K562 (cell line): ENCODE results near the gene ACHE. TPM values are rescaled to one million over a fixed set of nuclear protein-coding genes. Genes with fewer than 3 reads are reported as not detected.
A peak's percentile ranks its signal among the peaks of the same experiment; 100 is the strongest.

Experiments
- CSDE1 ChIP-seq, 2 experiments: fragments of 450-650 bp; IDR thresholded peaks; 2 replicates each; pipeline ENCODE4 v1.6.1; 2016; ENCODE audit warnings: mild to moderate bottlenecking in 1 of 2
- FIP1L1 ChIP-seq: fragments of 200-400 bp; formaldehyde crosslinking; IDR thresholded peaks from 2 replicates; pipeline ENCODE4 v1.6.1; 2018; ENCODE audit warnings: mild to moderate bottlenecking, low read depth, low read length; ENCODE audit not compliant: poor library complexity, severe bottlenecking
- GABPB2 ChIP-seq: fragments of 250-450 bp; sonication (Bioruptor Pico); conservative IDR thresholded peaks from 2 replicates; pipeline ENCODE4 v1.5.1; 2021; ENCODE audit warnings: mild to moderate bottlenecking
- GATAD2B ChIP-seq: fragments of 450-650 bp; IDR thresholded peaks from 2 replicates; pipeline ENCODE4 v1.6.1; 2017; ENCODE audit warnings: mild to moderate bottlenecking, borderline replicate concordance
- HDAC6 ChIP-seq: IDR thresholded peaks from 2 replicates; pipeline ENCODE4 v1.6.1; 2012; ENCODE audit warnings: low read depth, mild to moderate bottlenecking, control low read depth, inconsistent platforms, low read length, moderate library complexity
- NONO ChIP-seq, 2 experiments: fragments of 200-400 bp in 1 of 2; fragments of 450-650 bp in 1 of 2; formaldehyde crosslinking in 1 of 2; IDR thresholded peaks; 2 replicates each; pipeline ENCODE4 v1.6.1; 2017; ENCODE audit warnings: low read depth in 2 of 2, mild to moderate bottlenecking in 2 of 2, moderate library complexity in 2 of 2, low read length in 1 of 2
- PRPF4 ChIP-seq: fragments of 200-400 bp; formaldehyde crosslinking; IDR thresholded peaks from one replicate; pipeline ENCODE4 v1.6.1; 2017; ENCODE audit warnings: low read length, low read depth, mild to moderate bottlenecking; ENCODE audit not compliant: insufficient read depth, poor library complexity, severe bottlenecking
- PURB ChIP-seq: sonication (generic); formaldehyde crosslinking; IDR thresholded peaks from 2 replicates; pipeline ENCODE4 v1.9.0; 2021; ENCODE audit warnings: low read depth, mild to moderate bottlenecking, missing genetic modification reagents
- SIX5 ChIP-seq, 2 experiments: IDR thresholded peaks; 2 replicates each; pipeline ENCODE4 v1.6.1; 2011; ENCODE audit warnings: low read length in 2 of 2, borderline replicate concordance in 1 of 2, low read depth in 1 of 2, mild to moderate bottlenecking in 1 of 2, moderate library complexity in 1 of 2; ENCODE audit not compliant: insufficient read depth in 1 of 2
- STAT5A ChIP-seq: IDR thresholded peaks from 2 replicates; pipeline ENCODE4 v1.6.1; 2012; ENCODE audit warnings: low read length, inconsistent platforms, borderline replicate concordance
- TFE3 ChIP-seq: fragments of 450-650 bp; formaldehyde crosslinking; IDR thresholded peaks from 2 replicates; pipeline ENCODE4 v1.4.0; 2020; ENCODE audit warnings: mild to moderate bottlenecking, mixed read lengths
- TOE1 ChIP-seq, 2 experiments: fragments of 450-650 bp in 1 of 2; sonication (generic) in 1 of 2; formaldehyde crosslinking in 1 of 2; IDR thresholded peaks; 2 replicates each; pipeline versions ENCODE4 v1.7.1 to v1.8.0; 2016 to 2022; ENCODE audit warnings: borderline replicate concordance in 2 of 2, mild to moderate bottlenecking in 2 of 2, antibody characterized with exemption in 1 of 2, inconsistent platforms in 1 of 2, low read depth in 1 of 2, missing genetic modification reagents in 1 of 2, moderate library complexity in 1 of 2
- TSHZ1 ChIP-seq: fragments of 250-450 bp; sonication (Bioruptor Pico); IDR thresholded peaks from 2 replicates; pipeline ENCODE4 v1.4.0; 2020; ENCODE audit warnings: mild to moderate bottlenecking, moderate library complexity
- WHSC1 ChIP-seq: IDR thresholded peaks from one replicate; pipeline ENCODE4 v1.6.1; 2012; ENCODE audit warnings: low read length, control low read depth, inconsistent platforms
- XRCC3 ChIP-seq: fragments of 450-650 bp; IDR thresholded peaks from 2 replicates; pipeline ENCODE4 v1.6.1; 2017; ENCODE audit warnings: mild to moderate bottlenecking, moderate library complexity
- XRCC5 ChIP-seq: fragments of 200-400 bp; formaldehyde crosslinking; IDR thresholded peaks from 2 replicates; pipeline ENCODE4 v1.6.1; 2017; ENCODE audit warnings: low read depth, mild to moderate bottlenecking, low read length
- ZKSCAN1 ChIP-seq: fragments of 150-350 bp; IDR thresholded peaks from 2 replicates; pipeline ENCODE4 v1.6.1; 2016; ENCODE audit warnings: low read depth, low read length
- polyA plus RNA-seq, 8 experiments: library from polyadenylated mRNA; depleted of rRNA in 4 of 8; stranded (reverse) in 5 of 8; unstranded in 3 of 8; fragments of >200 nt; fragmentation: Nextera tagmentation in 2 of 8; fragmentation: Illumina TruSeq in 1 of 8; extraction: Ambion mirVana in 2 of 8; extraction: Trizol in 1 of 8; gene quantifications; 2 replicates each; pipeline versions ENCODE4 v1.2.1 to v1.2.3, GENCODE V29; 2011 to 2014; ENCODE audit warnings: inconsistent platforms in 1 of 8, missing spikeins in 1 of 8
- total RNA-seq, 7 experiments: library from RNA; depleted of rRNA in 6 of 7; stranded (reverse); fragments of >200 nt in 6 of 7; fragmentation: Illumina TruSeq in 2 of 7; extraction: Trizol in 2 of 7; gene quantifications; 2 replicates each; pipeline versions ENCODE4 v1.2.1 to v1.2.3, GENCODE V29; 2011 to 2021; ENCODE audit warnings: low replicate concordance in 1 of 7

The ACHE gene
- total and polyA plus RNA-seq, 9 of the 15 experiments (the other 6 are each of a cell fraction or from before 2014, with no cell fraction given), result 0.04 to 8.8 (median 1.9) TPM

GRCh38 chr7:100895956-100896731 is 456 bp upstream of the ACHE start (continued):
- peak; percentile 37 for TF ChIP-seq TFE3
- TF ChIP-seq NONO (IDR thresholded peaks at IDR 0.05; ENCODE audit: low read depth in 2 of 2, low read length in 1 of 2), result no peak
- TF ChIP-seq XRCC5, result no peak
- TF ChIP-seq PRPF4, result no peak
- no peak for TF ChIP-seq GABPB2 (CRISPR knock-in tag)
- TF ChIP-seq CSDE1 (IDR thresholded peaks at IDR 0.05), result peak in 1 of 2 experiments; percentile 59; a peak in 1 of 4 replicates
- no peak for TF ChIP-seq HDAC6
- TF ChIP-seq FIP1L1, result peak; percentile 0
- TF ChIP-seq ZKSCAN1, result no peak
- no peak for TF ChIP-seq SIX5 (IDR thresholded peaks at IDR 0.05; ENCODE audit: borderline replicate concordance in 1 of 2, insufficient read depth in 1 of 2, low read depth in 1 of 2, low read length in 2 of 2)
- TF ChIP-seq PURB (CRISPR knock-in tag), result no peak
- no peak for TF ChIP-seq TSHZ1 (CRISPR knock-in tag)
- no peak; the same call in 1 of the 2 replicates for TF ChIP-seq GATAD2B
- no peak for TF ChIP-seq XRCC3
- peak; percentile 86 for TF ChIP-seq TOE1 (IDR thresholded peaks at IDR 0.05; ENCODE audit: borderline replicate concordance)
- TF ChIP-seq TOE1 (CRISPR knock-in tag; IDR thresholded peaks at IDR 0.05; ENCODE audit: borderline replicate concordance, low read depth), result no peak
- no peak for TF ChIP-seq WHSC1
- TF ChIP-seq STAT5A, result no peak
